MV-4-11 (cell line): ENCODE measurements around the gene AGPAT1.
"Not testable (repeated sequence)": the region's sequence is repeated elsewhere in the genome, so short reads cannot be mapped to it uniquely, and the experiment has no call there.

Experiments used
- DNase-seq: peaks from one replicate; lab custom pipeline; 2025; lab: John Stamatoyannopoulos, UW

AGPAT1 gene

DNA sequence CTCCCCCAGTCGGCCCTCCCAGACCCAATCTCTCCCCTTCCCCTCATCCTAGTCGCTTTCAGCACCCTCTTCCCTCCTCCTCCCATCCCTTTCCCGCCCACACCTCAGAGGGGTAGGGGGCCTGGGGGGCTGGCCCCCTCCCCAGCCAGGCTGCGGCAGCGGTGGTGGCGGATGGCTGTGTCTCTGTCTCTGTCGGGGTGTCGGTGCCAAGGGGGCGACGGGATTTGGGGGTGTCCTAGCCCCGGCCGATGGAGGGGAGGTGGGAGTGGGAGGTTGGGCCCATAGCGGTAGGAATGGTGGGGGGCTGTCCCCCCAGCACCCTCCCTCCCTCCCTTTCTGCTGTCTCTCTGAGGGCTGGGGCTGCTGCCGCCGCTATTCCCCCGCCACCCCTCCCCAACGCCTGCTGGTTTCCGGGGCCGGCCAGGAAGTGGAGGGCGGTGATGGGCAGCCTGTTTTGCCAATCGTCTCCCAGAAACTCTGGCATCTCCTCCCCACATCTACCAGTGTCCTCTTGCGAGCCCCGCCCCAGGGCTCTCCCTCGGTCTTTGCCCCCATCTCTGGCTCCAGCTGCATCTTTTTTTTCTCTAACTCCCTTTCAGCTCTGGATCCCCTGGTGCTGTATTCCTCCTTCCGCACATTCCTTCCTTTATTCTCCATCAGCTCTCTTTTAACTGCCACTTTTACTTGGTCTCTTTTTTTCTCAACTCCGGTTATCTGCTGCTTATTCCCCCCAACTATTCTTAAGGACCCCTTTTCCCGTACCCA, at the start of gene AGPAT1:
Gene AGPAT1 (minus strand): TSS at position 374 of the 765 bp plus-strand sequence. CDS start 4,588 bp downstream, outside the sequence.
- DNase-seq, result peak; percentile 92

GRCh38 chr6:32224696-32225095, 48.8 kb upstream of the AGPAT1 start:
- no peak for DNase-seq

- DNase-seq, result no peak
These were observed 47.7 kb upstream of the AGPAT1 start, which contains the start of gene NOTCH4 for GRCh38 chr6:32223258-32224235. NOTCH4 (minus strand) TSS chr6:32224067; CDS start chr6:32223928, 139 bp downstream.

DNA sequence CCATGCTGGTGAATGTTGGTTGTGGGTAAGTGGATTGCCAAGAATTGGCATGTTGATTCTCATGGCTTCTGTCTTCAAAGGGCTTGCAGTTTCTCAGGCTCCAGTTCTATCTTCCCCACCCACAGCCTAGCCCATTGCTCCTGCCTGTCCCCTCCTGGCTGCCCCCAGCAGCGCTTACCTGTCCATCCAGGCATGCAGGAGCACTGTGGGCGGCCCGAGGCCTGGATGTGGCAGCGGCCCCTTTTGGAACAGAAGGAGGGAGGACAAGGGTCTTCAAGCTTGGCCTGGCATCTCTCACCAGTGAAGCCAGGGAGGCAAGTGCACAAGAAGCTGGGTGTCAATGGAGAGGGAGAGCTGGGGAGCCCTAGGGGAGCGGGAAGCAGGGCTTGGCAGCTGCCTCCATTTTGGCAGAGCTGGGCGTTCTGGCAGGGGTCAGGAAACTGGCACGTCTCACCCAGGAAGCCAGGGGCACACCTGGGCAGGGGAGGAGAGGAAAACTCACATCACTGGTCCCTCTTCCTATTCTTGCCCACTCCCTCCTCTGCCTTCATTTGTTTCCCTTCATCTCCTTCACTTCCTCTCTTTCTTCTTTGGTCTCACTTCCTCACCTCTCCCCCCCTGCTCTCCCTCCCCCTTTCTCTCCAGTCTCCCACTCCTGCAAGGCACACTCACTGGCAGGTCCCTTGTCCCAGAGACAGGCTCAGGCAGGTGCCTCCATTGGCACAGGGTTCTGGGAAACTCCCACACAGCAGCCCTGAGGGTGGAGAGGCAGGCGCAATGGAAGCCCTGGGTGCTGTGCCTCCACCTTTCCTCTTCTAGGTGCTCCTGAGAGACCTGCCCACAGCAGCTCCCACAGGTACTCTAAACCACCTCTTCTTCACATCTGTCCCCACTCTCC, 46.7 kb upstream of the AGPAT1 start:
- no peak for DNase-seq

DNA sequence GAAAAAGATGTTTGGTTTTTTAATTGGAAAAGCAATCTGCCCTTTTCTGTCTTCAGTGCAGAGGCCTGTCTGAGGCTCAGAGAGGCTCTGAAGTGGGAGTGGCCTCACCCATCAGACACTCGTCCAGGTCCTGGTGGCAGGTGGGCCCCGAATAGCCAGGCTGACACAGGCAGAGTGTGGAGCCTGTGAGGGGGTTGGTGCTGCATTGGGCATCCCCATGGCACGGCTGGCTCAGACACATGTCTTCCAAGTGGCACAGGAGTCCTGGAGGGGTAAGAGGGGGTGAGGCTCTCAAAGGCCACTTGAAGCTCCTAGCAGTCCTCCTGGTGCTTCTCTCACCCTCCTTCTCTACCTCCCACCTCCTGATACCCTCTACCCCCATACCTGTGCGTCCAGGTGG, 44.1 kb upstream of the AGPAT1 start:
- no peak for DNase-seq

DNA sequence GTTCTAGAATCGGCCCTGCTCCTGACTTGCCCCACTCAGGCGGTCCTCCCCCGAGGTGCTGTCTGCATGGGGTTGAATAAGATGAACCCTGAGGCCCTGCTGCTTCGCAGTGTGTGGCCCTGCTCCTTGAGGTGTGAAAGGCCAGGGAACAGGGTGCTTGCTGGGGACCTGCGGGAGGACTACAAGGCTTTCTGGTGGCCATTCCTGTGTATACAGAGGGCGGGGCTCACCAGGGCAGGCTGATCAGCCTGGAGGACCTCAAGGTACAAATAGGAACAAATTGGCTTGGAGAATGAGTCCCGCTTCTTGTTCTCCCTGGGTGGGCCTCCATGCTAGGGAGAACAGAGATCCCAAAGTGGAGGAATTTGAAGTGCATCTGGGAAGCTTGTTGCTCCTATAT, 42.3 kb upstream of the AGPAT1 start:
- no peak for DNase-seq

- no peak for DNase-seq
These were observed 41.1 kb upstream of the AGPAT1 start for GRCh38 chr6:32216998-32217397.

- DNase-seq, result no peak
These were observed 40.4 kb upstream of the AGPAT1 start for GRCh38 chr6:32216285-32216684.

DNA sequence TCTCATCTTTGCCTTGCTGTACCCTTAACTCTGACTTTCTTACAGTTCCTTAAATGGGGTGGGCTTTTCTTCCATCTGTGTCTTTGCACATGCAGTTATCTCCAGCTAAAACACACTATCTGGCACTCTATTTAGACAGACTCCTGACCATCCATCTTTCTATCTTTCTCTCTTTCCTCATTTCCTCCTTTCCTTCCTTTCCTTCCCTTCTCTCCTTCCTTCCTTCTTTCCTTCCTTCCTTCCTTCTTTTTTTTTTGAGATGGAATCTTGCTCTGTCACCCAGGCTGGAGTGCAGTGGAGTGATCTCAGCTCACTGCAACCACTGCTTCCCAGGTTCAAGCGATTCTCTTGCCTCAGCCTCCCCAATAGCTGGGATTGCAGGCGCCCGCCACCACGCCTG, 39.7 kb upstream of the AGPAT1 start:
- DNase-seq, result no peak

DNA sequence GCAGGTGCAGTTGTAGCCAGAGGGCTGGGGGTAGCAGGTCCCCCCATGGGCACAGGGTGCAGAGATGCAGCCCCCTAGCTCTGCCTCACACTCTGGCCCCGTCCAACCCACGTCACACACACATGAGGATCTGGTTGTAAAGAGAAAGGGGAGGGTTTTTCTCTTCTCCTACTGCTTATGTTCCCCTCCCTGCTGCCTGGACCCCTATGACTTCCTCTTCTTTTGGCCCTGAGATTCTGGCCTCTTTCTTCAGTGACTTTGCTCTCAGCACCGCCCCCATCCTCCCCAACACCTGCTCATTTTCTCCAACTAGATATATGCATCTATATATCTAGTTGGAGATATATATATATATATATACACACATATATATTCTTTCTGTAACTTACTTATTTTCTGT, 38.2 kb upstream of the AGPAT1 start:
- no peak for DNase-seq

- DNase-seq, result no peak
These were observed 37.8 kb upstream of the AGPAT1 start for GRCh38 chr6:32213649-32214048.

DNA sequence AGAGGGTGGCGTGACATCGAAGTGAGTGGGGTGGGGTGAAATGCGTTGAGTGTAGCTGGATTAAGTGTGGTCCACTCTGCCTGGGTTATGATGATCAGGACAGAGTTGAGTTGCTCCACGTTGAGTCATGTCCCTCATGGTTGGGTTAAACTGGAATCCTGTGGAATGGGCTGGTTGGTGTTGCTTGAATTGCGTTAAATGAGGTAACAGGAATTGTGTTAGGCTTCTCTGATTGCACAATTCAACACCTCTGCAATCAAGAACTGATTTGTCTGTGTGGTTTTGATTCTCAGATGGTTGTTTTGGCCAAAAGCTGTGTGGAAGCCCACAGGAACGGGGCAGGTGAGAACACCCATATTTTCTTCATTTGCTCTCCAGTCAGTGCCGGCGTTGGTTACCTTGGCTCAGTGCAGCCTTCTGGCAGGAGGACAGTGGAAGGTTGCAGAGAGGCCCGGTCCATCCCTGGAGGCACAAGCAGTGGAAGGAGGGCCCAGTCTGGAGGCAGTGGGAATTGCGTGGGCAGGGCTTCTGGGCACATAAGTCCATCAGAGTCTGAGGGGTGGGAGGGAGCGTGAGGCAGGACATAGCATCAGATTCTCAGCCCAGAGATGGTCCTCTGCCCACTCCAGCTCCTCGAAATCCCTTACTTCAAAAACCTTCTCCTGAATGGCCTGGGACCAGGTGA, 36.3 kb upstream of the AGPAT1 start:
- DNase-seq, result no peak

- not testable (repeated sequence) for DNase-seq
These were observed 35.5 kb upstream of the AGPAT1 start for GRCh38 chr6:32211432-32211831.

DNA sequence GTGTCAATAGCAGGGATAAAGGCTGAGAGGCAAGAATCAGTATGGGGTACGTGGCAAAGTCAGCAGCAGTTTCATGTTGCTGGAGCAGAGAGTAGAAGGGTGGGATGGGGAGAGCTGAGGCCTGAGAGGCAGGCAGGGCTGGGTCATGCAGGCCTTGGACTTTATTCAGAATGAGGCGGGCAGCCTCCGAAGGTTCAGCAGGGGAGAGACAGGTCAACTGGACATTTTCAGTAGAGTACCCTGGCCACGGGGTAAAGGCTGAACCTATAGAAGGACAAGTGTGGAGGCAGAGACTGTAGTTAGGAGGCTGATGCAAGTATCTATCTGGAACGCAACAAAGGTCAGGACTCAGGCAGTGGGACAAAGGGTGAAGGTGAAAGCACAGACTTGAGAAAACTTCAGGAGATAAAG, 34.3 kb upstream of the AGPAT1 start:
- DNase-seq, result no peak

GRCh38 chr6:32208996-32209395, 33.1 kb upstream of the AGPAT1 start:
- DNase-seq, result no peak

DNA sequence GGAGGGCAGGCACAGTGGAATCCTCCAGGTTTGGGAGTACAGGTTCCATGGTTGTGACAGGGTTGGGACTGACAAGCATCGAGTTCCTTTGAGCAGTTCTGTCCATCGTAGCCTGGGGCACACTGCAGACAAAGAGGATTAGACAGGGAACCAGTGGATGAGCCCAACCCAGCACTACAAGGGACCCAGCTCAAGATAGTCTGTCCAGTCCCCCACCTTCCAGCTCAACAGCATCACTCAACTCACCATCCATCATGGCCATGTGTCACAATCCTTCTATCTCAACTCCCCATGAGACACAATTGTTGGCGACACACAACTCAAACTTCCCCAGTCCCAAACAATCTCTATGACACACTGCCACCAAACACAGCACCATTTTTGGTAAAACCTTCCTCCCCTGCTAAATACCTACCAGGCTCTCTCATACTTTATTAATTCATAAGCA, 28.4 kb upstream of the AGPAT1 start:
- DNase-seq, result no peak

GRCh38 chr6:32203426-32204267, 27.8 kb upstream of the AGPAT1 start:
- no peak for DNase-seq

- DNase-seq, result no peak
These were observed 26.3 kb upstream of the AGPAT1 start for GRCh38 chr6:32202186-32202585.

GRCh38 chr6:32200711-32201475, 25.0 kb upstream of the AGPAT1 start:
- no peak for DNase-seq
